ENCODE measurements around the gene GID4. TPM values are rescaled to one million over a fixed set of nuclear protein-coding genes. Genes with fewer than 3 reads are reported as not detected.

Gene GID4
- total RNA-seq, 1 experiment from 2014 or later, result 11.4 TPM

DNA sequence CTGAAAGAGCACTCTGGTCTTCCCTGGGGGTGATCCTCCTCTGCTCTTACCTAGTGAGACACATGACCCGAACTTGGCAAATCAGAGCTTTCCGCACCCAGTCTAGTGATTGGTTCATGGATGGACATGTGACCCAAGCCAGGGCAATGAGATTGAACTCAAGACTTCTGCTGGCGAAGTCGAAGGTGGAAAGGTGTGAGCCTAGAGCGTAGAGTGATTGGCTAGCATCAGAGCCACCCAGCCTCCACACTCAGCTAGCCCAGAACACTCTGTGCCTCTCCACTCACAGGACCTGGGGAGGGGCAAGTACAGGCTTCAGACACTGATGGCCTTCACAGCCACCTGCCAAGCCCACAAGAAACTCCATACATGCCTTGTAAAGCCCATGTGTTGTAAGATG is 17.8 kb upstream of the GID4 start:
- Histone ChIP-seq H3K23me2 (ENCODE audit: insufficient read length, low read depth, low read length, poor library complexity, severe bottlenecking) (no peaks in the 10 kb centered on the region), H2BK20ac (ENCODE audit: low read depth, low read length, poor library complexity, severe bottlenecking) (no peak overlapping the region), H2AK5ac (ENCODE audit: insufficient read length, low read length) (no peak overlapping the region), H3K23ac (ENCODE audit: insufficient read length, low read depth, low read length) (no peak overlapping the region), H4K5ac (ENCODE audit: insufficient read length, low read depth, low read length) (no peak overlapping the region), H3K79me1 (ENCODE audit: insufficient read depth, low read depth, low read length, poor library complexity, severe bottlenecking) (no peaks in the 10 kb centered on the region), H3K27ac (ENCODE audit: insufficient read length, low read depth, low read length) (no peak overlapping the region), H3K79me2 (ENCODE audit: insufficient read depth, low read length) (no peaks in the 10 kb centered on the region), H4K20me1 (ENCODE audit: control insufficient read depth, insufficient read depth, insufficient read length) (no peaks in the 10 kb centered on the region), H3K9ac (ENCODE audit: extremely low read depth, insufficient read length, low read length) (no peak overlapping the region), H2BK5ac (ENCODE audit: insufficient read length, low read length) (no peak overlapping the region), H4K8ac (replicated peaks; ENCODE audit: insufficient read length, low read depth, low read length) (no peak overlapping the region), H3K4ac (ENCODE audit: low read depth, low read length) (no peak overlapping the region), H4K91ac (ENCODE audit: insufficient read length, low read depth, low read length) (no peak overlapping the region), H3K4me1 (ENCODE audit: insufficient read depth, low read length) (no peaks in the 10 kb centered on the region), H2BK15ac (ENCODE audit: low read depth, low read length) (no peak overlapping the region), H3K9me3 (ENCODE audit: control insufficient read depth, low read depth, low read length) (no peaks in the 10 kb centered on the region), H3T11ph (ENCODE audit: low read length) (no peak overlapping the region), H3K4me2 (ENCODE audit: insufficient read depth, insufficient read length, low read length) (no peak overlapping the region), H3K18ac (ENCODE audit: insufficient read length, low read depth, low read length) (no peak overlapping the region), H2AFZ (ENCODE audit: low read length) (no peak overlapping the region), H2BK120ac (ENCODE audit: low read depth, low read length, poor library complexity, severe bottlenecking) (no peak overlapping the region), H3K56ac (ENCODE audit: insufficient read length, low read depth, low read length) (no peak overlapping the region), H3K27me3 (ENCODE audit: insufficient read depth, low read length) (no peaks in the 10 kb centered on the region), H3K14ac (ENCODE audit: insufficient read depth, low read length) (no peak overlapping the region), H2BK12ac (ENCODE audit: insufficient read length, low read depth, low read length) (no peak overlapping the region)
- Mint-ChIP-seq H3K27ac (no peak overlapping the region), H3K4me1 (peaks cover 9 to 10% of the 10 kb centered on the region in 2 experiments), H3K4me3 (no peak overlapping the region), H3K36me3 (ENCODE audit: insufficient read depth in 1 of 3, low read depth in 3 of 3) (peaks cover 0 to 8% (median 4%) of the 10 kb centered on the region in 3 experiments; a peak in 1 of 7 replicates), H3K9me3 (no peaks in the 10 kb centered on the region), H3K27me3 (ENCODE audit: low read depth) (no peaks in the 10 kb centered on the region)
- no CpG with 5 or more reads among the region's 5 CpGs for WGBS (ENCODE audit: extremely low coverage, insufficient read length, low lambda C conversion rate)
- TF ChIP-seq, protein P1, sequence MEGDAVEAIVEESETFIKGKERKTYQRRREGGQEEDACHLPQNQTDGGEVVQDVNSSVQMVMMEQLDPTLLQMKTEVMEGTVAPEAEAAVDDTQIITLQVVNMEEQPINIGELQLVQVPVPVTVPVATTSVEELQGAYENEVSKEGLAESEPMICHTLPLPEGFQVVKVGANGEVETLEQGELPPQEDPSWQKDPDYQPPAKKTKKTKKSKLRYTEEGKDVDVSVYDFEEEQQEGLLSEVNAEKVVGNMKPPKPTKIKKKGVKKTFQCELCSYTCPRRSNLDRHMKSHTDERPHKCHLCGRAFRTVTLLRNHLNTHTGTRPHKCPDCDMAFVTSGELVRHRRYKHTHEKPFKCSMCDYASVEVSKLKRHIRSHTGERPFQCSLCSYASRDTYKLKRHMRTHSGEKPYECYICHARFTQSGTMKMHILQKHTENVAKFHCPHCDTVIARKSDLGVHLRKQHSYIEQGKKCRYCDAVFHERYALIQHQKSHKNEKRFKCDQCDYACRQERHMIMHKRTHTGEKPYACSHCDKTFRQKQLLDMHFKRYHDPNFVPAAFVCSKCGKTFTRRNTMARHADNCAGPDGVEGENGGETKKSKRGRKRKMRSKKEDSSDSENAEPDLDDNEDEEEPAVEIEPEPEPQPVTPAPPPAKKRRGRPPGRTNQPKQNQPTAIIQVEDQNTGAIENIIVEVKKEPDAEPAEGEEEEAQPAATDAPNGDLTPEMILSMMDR (conservative IDR thresholded peaks at IDR 0.05), result no peak
- DNase-seq, result no peak
